Measurements from ENCODE around the gene BRD4. TPM values are rescaled to one million over a fixed set of nuclear protein-coding genes. Genes with fewer than 3 reads are reported as not detected.

The BRD4 gene
- total and polyA plus RNA-seq, 4 experiments from 2014 or later = 4.2 to 152 (median 98.4) TPM

DNA sequence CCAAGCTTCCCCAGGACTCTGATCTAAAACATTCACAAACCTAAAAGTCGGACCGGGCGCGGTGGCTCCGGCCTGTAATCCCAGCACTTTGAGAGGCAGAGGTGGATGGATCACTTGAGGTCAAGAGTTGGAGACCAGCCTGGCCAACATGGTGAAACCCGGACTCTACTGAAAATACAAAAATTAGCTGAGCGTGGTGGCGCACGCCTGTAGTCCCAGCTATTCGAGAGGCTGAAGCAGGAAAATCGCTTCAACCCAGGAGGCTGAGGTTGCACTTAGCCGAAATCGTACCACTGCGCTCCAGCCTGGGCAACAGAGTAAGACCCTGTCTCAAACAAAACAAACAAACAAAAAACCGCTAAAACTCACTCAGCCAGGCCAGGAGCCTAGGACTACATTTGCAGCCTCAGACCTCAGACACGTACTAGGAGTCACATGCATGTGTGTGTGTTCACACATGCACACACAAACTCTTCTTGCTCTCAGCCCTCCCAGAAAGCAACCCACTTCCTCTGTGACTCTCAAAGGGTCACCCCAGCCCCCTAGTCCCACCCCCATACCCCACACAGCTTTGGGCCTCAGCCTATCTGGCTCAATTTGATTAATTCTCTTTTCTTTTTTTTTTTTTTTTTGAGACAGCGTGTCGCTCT lies 130.8 kb downstream of the BRD4 start:
- H3K4me3 Mint-ChIP-seq = peak overlapping the region in 7 of 8 donors; percentile 15 to 76 (median 52)

DNA sequence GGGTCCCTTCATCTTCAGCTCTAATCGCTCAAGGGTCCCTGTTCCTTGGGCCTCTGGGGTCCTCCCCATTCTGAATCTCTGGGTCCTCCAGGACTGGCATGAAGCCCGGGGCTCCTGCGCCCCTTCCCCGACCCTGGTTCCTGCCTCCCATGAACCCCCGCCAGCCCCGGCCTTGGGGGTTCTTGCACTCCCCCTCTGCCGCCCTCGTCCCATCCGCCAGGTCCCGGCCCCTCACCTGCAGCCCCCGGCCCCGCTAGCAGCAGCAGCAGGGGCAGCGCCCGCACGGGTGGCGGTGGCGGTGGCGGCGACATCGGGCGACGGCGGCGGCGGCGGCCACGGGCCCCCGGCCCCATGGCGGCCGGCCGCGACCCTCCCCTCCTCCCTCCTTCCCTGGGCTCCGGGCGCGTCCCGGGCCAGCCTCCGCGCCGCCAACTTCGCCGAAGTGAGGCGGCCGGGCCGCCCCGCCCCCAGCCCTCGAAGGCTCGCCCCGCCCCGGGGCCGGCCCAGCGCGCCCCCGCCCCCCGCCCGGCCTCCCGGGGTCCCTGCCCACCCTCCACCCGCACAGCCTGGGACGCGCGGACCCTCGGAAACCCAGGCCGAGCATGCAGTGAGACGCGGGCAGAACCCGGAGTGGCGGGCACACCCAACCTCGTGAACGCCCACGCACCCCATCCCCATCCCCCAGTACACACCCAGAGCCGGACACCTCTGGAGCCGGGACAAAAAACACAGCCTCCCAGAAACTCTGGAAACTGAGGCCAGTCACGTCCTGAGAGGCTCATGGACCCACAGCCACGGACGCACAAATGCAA lies 131.6 kb downstream of the BRD4 start, which contains the start of gene NOTCH3:
NOTCH3 (minus strand) TSS at position 443 of the 812 bp plus-strand sequence; CDS start at position 353, 90 bp downstream.
- H3K4me3 ChIP-seq (ENCODE audit: low read length in 2 of 2) = no peak within 1 kb of the TSS
- intact Hi-C loops (cut with micrococcal nuclease) = no loop called here
- no peaks in the 10 kb centered on the region for H3K36me3 ChIP-seq (ENCODE audit: insufficient read depth, low read length)
- H3K4me3 Mint-ChIP-seq = peak within 1 kb of the TSS; percentile 15 to 76 (median 56)
- H3K27me3 Mint-ChIP-seq = peaks cover 42 to 52% of the 10 kb centered on the region in 2 donors
- H3K9me3 ChIP-seq (ENCODE audit: control insufficient read depth in 1 of 2, low read length in 2 of 2) = no peaks in the 10 kb centered on the region
- no peaks in the 10 kb centered on the region for H3K36me3 Mint-ChIP-seq
- H3K27me3 ChIP-seq (ENCODE audit: insufficient read depth, low read length) = peaks cover 24% of the 10 kb centered on the region
- H3K27ac ChIP-seq (ENCODE audit: low read depth, low read length) = no peak within 1 kb of the TSS
- peaks cover 0 to 4% (median 0%) of the 10 kb centered on the region in 8 donors for H3K9me3 Mint-ChIP-seq
- DNase-seq = no peak
- H3K27ac Mint-ChIP-seq = no peak within 1 kb of the TSS
- POLR2A ChIA-PET (ENCODE audit: partially characterized antibody) = no interaction called here
- CTCF ChIA-PET (ENCODE audit: partially characterized antibody) = no interaction called here
- H3K4me1 ChIP-seq (ENCODE audit: insufficient read depth, low read length) = no peaks in the 10 kb centered on the region
- peaks cover 5 to 23% (median 17%) of the 10 kb centered on the region in 4 donors for H3K4me1 Mint-ChIP-seq

More for the DNA sequence above, 130.8 kb downstream of the BRD4 start:
- H3K27me3 Mint-ChIP-seq = peaks cover 40 to 52% of the 10 kb centered on the region in 2 donors
- no peaks in the 10 kb centered on the region for H3K4me1 ChIP-seq (ENCODE audit: insufficient read depth, low read length)
- H3K9me3 Mint-ChIP-seq = peaks cover 0 to 4% (median 0%) of the 10 kb centered on the region in 8 donors
- H3K9me3 ChIP-seq (ENCODE audit: control insufficient read depth in 1 of 2, low read length in 2 of 2) = no peaks in the 10 kb centered on the region
- intact Hi-C loops (cut with micrococcal nuclease) = no loop called here
- H3K27me3 ChIP-seq (ENCODE audit: insufficient read depth, low read length) = peaks cover 21% of the 10 kb centered on the region
- no peak for DNase-seq
- no peak overlapping the region for H3K27ac ChIP-seq (ENCODE audit: low read depth, low read length)
- H3K4me3 ChIP-seq (ENCODE audit: low read length in 2 of 2) = no peak overlapping the region
- CTCF ChIA-PET (ENCODE audit: partially characterized antibody) = no interaction called here
- H3K36me3 ChIP-seq (ENCODE audit: insufficient read depth, low read length) = no peaks in the 10 kb centered on the region
- H3K4me1 Mint-ChIP-seq = peaks cover 5 to 21% (median 15%) of the 10 kb centered on the region in 4 donors
- no peaks in the 10 kb centered on the region for H3K36me3 Mint-ChIP-seq
- POLR2A ChIA-PET (ENCODE audit: partially characterized antibody) = no interaction called here
- no peak overlapping the region for H3K27ac Mint-ChIP-seq

DNA sequence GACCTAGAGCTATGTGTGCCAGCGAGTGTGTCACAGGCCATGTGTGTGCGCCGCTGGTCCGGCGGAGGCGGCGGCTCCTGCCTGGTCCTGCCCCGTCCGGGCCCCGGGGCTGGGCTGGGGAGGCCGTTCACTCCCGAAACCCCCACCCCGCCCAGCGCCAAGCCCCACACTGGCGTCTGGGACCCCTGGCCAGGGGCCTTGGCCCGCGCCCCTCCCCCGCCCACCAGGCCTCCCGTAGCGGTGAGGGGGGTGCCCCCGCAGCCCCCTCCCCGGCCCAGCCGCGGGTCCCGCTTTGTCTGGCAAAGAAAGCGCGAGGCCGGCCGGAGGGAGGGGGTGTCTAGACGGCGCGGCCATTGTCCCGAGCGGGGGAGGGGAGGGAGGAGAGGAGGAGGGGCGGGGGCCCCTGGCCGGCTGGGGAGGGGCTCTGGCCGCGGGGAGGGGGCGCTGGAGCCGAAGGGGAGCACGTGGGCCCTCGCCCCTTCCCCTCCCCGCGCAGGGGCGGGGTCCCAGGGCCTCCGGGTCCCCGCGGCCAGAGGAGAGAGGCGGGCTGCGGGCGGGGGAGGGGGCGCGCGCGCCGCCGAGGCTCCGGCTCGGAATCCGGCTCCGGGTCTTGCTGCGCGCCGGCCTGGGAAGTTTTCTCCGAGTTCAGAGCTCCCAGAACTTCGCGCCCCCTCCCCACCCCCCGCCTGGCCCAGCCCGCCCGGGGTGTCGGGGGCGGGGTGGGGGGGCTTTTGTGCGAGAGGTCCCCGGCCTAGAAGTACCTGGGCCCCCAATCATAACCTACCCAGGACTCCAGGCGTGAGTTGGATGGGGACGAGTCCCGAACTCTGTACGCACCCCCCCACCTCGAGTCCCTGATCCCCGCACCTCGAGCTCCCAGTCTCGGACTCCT lies 132.4 kb downstream of the BRD4 start:
- Histone ChIP-seq H3K4me3 (ENCODE audit: low read length in 2 of 2) (no peak overlapping the region), H3K9me3 (ENCODE audit: control insufficient read depth in 1 of 2, low read length in 2 of 2) (no peaks in the 10 kb centered on the region), H3K27ac (ENCODE audit: low read depth, low read length) (no peak overlapping the region), H3K27me3 (ENCODE audit: insufficient read depth, low read length) (peaks cover 27% of the 10 kb centered on the region), H3K36me3 (ENCODE audit: insufficient read depth, low read length) (no peaks in the 10 kb centered on the region), H3K4me1 (ENCODE audit: insufficient read depth, low read length) (no peaks in the 10 kb centered on the region)
- peaks cover 45 to 48% of the 10 kb centered on the region in 2 donors for H3K27me3 Mint-ChIP-seq
- intact Hi-C loops (cut with micrococcal nuclease) = no loop called here
- H3K27ac Mint-ChIP-seq = no peak overlapping the region
- DNase-seq = no peak
- H3K4me3 Mint-ChIP-seq = peak overlapping the region; percentile 1 to 81 (median 68)
- ChIA-PET POLR2A (ENCODE audit: partially characterized antibody) (no interaction called here), CTCF (ENCODE audit: partially characterized antibody) (no interaction called here)
- peaks cover 5 to 24% (median 19%) of the 10 kb centered on the region in 4 donors for H3K4me1 Mint-ChIP-seq
- H3K36me3 Mint-ChIP-seq = no peaks in the 10 kb centered on the region
- peaks cover 0 to 4% (median 0%) of the 10 kb centered on the region in 8 donors for H3K9me3 Mint-ChIP-seq

DNA sequence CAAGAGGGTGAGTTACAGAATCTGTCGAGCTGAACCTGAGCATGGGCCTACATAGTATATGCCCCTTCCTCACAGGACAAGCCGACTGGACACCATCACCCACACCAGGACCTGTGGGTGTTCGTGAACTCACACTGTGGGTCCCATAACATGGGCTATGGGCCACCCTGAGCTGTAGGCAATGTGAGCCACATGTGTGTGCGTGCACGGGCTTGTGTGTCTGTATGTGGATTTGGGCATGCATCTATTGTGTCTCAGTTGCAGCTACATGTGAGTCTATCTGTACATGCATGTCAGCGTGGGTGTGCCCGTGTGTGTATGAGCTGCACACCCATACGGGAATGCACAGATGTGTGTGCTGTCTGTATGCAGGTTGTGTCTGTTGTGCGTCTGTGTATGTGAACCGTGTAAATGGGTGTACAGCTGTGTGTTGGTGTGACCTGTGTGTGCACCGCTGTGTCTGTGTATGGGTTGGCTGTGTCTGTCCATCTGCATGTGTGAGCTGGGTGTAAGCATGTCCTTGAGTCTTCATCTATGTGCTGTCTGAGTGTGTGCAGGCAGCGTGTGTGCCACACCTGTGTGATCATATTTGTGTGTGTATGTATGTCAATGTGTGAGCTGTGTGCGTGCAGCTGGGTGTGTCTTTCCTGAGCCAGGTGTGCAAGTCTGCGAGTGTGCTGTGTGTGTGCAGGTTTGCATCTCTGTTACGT lies 133.2 kb downstream of the BRD4 start:
- Histone ChIP-seq H3K27ac (ENCODE audit: low read depth, low read length) (no peak overlapping the region), H3K27me3 (ENCODE audit: insufficient read depth, low read length) (peaks cover 32% of the 10 kb centered on the region), H3K4me1 (ENCODE audit: insufficient read depth, low read length) (no peaks in the 10 kb centered on the region), H3K9me3 (ENCODE audit: control insufficient read depth in 1 of 2, low read length in 2 of 2) (no peaks in the 10 kb centered on the region), H3K36me3 (ENCODE audit: insufficient read depth, low read length) (no peaks in the 10 kb centered on the region), H3K4me3 (ENCODE audit: low read length in 2 of 2) (no peak overlapping the region)
- CTCF ChIA-PET (ENCODE audit: partially characterized antibody) = no interaction called here
- H3K4me1 Mint-ChIP-seq = peaks cover 5 to 30% (median 23%) of the 10 kb centered on the region in 4 donors
- POLR2A ChIA-PET (ENCODE audit: partially characterized antibody) = interaction anchor here (0.6 kb wide), 1 partner anchor 1523 kb away, joined by 3 read pairs; no protein-coding TSS in a partner anchor
- no peak for DNase-seq
- no peaks in the 10 kb centered on the region for H3K36me3 Mint-ChIP-seq
- H3K9me3 Mint-ChIP-seq = peaks cover 0 to 4% (median 0%) of the 10 kb centered on the region in 8 donors
- peak overlapping the region in 1 of 7 donors; percentile 22 for H3K27ac Mint-ChIP-seq
- intact Hi-C loops (cut with micrococcal nuclease) = no loop called here
- peaks cover 51 to 52% of the 10 kb centered on the region in 2 donors for H3K27me3 Mint-ChIP-seq
- peak overlapping the region; percentile 1 to 81 (median 68) for H3K4me3 Mint-ChIP-seq

DNA sequence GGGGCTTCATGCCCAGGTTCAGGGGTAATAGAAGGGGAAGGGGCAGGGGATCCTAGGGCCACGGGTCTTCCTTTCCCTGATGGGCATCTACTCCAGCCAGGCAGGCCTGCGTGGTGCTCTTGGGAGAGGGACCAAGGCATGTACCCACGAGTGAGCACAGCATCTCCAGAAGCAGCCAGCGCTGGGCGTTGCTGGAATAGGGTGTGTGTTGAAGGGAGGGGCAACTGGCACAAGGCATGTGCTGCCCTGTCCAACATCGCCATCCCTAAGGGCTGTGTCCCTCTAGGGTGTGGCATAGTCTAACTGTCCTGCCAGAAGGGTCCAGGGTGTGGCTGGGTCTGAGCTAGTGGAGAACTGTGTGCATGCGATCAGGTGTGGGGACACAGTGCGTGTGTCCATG lies 134.4 kb downstream of the BRD4 start:
- ChIA-PET POLR2A (ENCODE audit: partially characterized antibody) (no interaction called here), CTCF (ENCODE audit: partially characterized antibody) (no interaction called here)
- DNase-seq = no peak
- peak overlapping the region in 2 of 7 donors; percentile 17 to 47 for H3K27ac Mint-ChIP-seq
- no peaks in the 10 kb centered on the region for H3K4me1 ChIP-seq (ENCODE audit: insufficient read depth, low read length)
- H3K9me3 ChIP-seq (ENCODE audit: control insufficient read depth in 1 of 2, low read length in 2 of 2) = no peaks in the 10 kb centered on the region
- H3K4me3 ChIP-seq (ENCODE audit: low read length in 2 of 2) = no peak overlapping the region
- peaks cover 0 to 4% (median 0%) of the 10 kb centered on the region in 8 donors for H3K9me3 Mint-ChIP-seq
- intact Hi-C loops (cut with micrococcal nuclease) = no loop called here
- H3K27me3 Mint-ChIP-seq = peaks cover 52 to 55% of the 10 kb centered on the region in 2 donors
- H3K27me3 ChIP-seq (ENCODE audit: insufficient read depth, low read length) = peaks cover 36% of the 10 kb centered on the region
- H3K36me3 Mint-ChIP-seq = no peaks in the 10 kb centered on the region
- H3K27ac ChIP-seq (ENCODE audit: low read depth, low read length) = no peak overlapping the region
- peak overlapping the region in 3 of 8 donors; percentile 55 to 68 (median 60) for H3K4me3 Mint-ChIP-seq
- peaks cover 5 to 30% (median 23%) of the 10 kb centered on the region in 4 donors for H3K4me1 Mint-ChIP-seq
- H3K36me3 ChIP-seq (ENCODE audit: insufficient read depth, low read length) = no peaks in the 10 kb centered on the region

DNA sequence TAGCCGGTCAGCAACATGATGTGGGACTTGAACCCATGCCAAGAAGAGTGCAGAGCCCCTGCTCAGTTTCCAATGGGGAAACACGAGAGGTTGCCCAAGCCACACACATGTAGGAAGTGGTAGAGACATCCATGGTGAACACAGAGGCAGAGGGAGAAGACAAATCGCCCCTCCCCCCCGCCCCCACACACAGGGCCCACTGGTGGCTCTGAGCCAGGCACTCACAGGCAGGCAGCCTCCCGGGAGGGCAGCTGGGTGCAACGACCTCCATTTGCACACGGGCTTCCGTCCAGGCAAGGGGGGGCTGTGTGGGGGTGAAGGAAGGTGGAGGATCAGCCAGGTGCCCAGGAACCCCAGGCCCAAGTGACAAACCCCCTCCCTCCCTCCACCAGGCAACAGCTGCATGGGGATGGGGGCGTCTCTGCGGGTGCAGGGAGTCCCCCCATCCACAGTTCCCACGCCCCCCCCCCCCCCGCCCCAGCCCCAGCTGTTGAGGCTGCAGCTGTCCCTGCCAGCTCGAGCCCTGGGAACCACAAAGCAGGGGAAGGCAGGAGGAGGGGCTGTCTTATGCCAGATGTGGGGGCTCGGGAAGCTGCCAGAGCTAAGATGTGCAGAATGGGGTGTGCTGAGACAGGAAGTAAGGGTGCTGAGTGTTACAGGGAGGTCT lies 134.9 kb downstream of the BRD4 start:
- POLR2A ChIA-PET (ENCODE audit: partially characterized antibody) = no interaction called here
- Histone ChIP-seq H3K27ac (ENCODE audit: low read depth, low read length) (no peak overlapping the region), H3K27me3 (ENCODE audit: insufficient read depth, low read length) (peaks cover 33% of the 10 kb centered on the region), H3K4me3 (ENCODE audit: low read length in 2 of 2) (no peak overlapping the region), H3K9me3 (ENCODE audit: control insufficient read depth in 1 of 2, low read length in 2 of 2) (no peaks in the 10 kb centered on the region), H3K36me3 (ENCODE audit: insufficient read depth, low read length) (no peaks in the 10 kb centered on the region), H3K4me1 (ENCODE audit: insufficient read depth, low read length) (no peaks in the 10 kb centered on the region)
- H3K36me3 Mint-ChIP-seq = no peaks in the 10 kb centered on the region
- intact Hi-C loops (cut with micrococcal nuclease) = no loop called here
- H3K4me1 Mint-ChIP-seq = peaks cover 5 to 30% (median 23%) of the 10 kb centered on the region in 4 donors
- H3K27me3 Mint-ChIP-seq = peaks cover 51 to 53% of the 10 kb centered on the region in 2 donors
- no peak for DNase-seq
- CTCF ChIA-PET (ENCODE audit: partially characterized antibody) = no interaction called here
- H3K9me3 Mint-ChIP-seq = peaks cover 0 to 4% (median 0%) of the 10 kb centered on the region in 8 donors
- peak overlapping the region in 1 of 7 donors; percentile 47 for H3K27ac Mint-ChIP-seq
- peak overlapping the region in 1 of 8 donors; percentile 68 for H3K4me3 Mint-ChIP-seq
